ENCODE data around the gene CYP27C1. TPM values are rescaled to one million over a fixed set of nuclear protein-coding genes. Genes with fewer than 3 reads are reported as not detected.

Gene CYP27C1
- total RNA-seq, 2 donors from 2014 or later: 1.8 TPM; not detected in 1

DNA sequence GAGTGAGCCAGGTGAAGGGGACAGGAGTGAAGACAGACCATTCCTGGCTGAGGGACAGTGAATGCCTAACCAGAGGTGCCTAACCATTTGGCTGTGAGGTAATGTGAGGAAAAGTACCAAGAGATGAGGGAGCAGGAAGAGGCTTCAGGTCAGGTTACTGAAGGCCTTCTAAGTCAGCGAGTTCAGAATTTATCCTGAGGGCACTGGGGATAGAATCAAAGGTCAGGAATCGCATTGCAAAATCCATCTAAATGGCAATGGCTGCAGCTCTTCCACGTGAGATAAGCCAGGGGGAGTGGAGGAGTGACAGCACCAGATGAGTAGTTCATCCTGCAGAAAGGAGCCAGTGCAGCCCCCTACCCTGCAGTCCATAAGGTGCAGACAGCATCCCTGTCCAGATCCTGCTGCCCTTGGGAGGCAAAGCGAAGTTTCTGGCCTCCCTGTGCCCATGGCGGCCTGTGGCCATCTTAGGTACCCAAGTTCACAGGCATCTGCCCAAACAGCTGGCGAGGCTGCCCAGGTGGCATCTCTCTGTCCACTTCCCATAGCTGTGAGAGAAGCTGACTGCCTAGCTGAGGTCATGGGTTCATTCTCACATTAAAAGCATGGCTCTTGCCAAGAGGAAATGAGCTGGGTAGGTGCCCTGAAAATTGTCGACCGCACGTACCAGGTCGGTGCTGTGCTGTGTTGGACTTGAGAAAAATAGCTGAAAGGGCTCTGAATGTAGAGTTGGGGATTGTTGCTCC lies 49.5 kb downstream of the CYP27C1 start:
- Histone ChIP-seq H3K4me1 (replicated peaks) (no peaks in the 10 kb centered on the region), H3K27me3 (replicated peaks; ENCODE audit: insufficient read depth) (no peaks in the 10 kb centered on the region), H3K27ac (no peak overlapping the region), H3K9me3 (no peaks in the 10 kb centered on the region), H3K4me3 (no peak overlapping the region), H3K36me3 (no peaks in the 10 kb centered on the region)
- intact Hi-C loops (cut with DNase I): loop anchor here (5.0 kb wide), 1 partner anchor 103 kb away; no protein-coding TSS in a partner anchor
- no peak for DNase-seq (ENCODE audit: low spot score)
- TF ChIP-seq POLR2A (IDR thresholded peaks at IDR 0.05) (no peak), POLR2AphosphoS5 (IDR thresholded peaks at IDR 0.05) (no peak)
- TF ChIP-seq, protein P1, sequence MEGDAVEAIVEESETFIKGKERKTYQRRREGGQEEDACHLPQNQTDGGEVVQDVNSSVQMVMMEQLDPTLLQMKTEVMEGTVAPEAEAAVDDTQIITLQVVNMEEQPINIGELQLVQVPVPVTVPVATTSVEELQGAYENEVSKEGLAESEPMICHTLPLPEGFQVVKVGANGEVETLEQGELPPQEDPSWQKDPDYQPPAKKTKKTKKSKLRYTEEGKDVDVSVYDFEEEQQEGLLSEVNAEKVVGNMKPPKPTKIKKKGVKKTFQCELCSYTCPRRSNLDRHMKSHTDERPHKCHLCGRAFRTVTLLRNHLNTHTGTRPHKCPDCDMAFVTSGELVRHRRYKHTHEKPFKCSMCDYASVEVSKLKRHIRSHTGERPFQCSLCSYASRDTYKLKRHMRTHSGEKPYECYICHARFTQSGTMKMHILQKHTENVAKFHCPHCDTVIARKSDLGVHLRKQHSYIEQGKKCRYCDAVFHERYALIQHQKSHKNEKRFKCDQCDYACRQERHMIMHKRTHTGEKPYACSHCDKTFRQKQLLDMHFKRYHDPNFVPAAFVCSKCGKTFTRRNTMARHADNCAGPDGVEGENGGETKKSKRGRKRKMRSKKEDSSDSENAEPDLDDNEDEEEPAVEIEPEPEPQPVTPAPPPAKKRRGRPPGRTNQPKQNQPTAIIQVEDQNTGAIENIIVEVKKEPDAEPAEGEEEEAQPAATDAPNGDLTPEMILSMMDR (IDR thresholded peaks at IDR 0.05): no peak
- 88% methylated on average over 10 of the region's 10 CpGs for WGBS

DNA sequence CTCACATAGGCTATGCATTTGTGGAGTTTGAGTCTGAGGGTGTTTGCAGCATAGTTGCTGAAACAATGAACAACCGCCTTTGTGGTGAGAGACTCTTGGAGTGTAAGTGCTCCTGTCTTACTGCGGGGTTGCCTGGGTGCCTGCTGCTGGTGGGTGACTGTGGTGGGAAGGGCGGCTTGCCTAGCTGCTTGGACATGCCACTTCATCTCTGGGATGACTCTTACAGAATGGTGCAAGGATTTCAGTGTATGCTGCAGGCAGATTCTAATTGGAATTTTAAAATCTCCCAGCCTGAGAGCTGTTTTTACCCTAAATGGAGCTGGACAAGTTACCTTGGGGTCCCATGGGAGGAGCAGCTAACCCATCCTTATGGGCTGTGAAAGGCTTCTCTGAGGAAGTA lies 50.1 kb downstream of the CYP27C1 start:
- no peaks in the 10 kb centered on the region for H3K4me1 ChIP-seq (replicated peaks)
- no peaks in the 10 kb centered on the region for H3K36me3 ChIP-seq
- H3K9me3 ChIP-seq: no peaks in the 10 kb centered on the region
- no peak for DNase-seq (ENCODE audit: low spot score)
- 86% methylated on average over 3 of the region's 3 CpGs for WGBS
- no peak overlapping the region for H3K27ac ChIP-seq
- H3K4me3 ChIP-seq: no peak overlapping the region
- intact Hi-C loops (cut with DNase I): loop anchor here (5.0 kb wide), 1 partner anchor 103 kb away; no protein-coding TSS in a partner anchor
- no peaks in the 10 kb centered on the region for H3K27me3 ChIP-seq (replicated peaks; ENCODE audit: insufficient read depth)
- TF ChIP-seq, protein P1 (IDR thresholded peaks at IDR 0.05): no peak
- TF ChIP-seq POLR2A (IDR thresholded peaks at IDR 0.05): no peak
- TF ChIP-seq POLR2AphosphoS5 (IDR thresholded peaks at IDR 0.05): no peak

DNA sequence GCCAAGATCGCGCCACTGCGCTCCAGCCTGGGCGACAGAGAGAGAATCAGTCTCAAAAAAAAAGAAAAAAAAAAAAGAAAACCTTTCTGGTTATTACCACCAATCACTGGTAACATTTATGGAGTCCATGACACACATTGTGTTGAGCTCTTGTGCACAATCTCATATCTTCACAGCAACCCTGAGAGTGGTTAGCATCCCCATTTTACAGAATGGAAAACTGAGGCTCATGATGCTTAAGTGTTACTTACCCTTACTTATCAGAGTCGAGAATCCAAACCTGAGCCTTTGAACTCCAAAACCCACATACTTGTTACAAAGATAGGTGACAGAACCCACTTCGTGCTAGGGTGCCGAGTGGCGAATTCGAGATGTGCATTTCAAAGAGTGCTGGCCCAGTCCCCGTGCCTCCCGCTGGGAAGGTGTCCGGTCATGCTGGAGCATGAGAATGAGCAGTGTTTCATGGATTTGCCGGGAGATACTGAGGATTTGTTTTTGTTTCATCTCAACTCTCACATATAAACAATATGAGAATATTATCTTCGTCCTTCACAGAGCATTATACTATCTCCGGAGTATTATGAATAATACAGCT lies 50.9 kb downstream of the CYP27C1 start:
- DNase-seq (ENCODE audit: low spot score): no peak
- no peaks in the 10 kb centered on the region for H3K27me3 ChIP-seq (replicated peaks; ENCODE audit: insufficient read depth)
- TF ChIP-seq POLR2AphosphoS5 (IDR thresholded peaks at IDR 0.05): no peak
- no peak for TF ChIP-seq POLR2A (IDR thresholded peaks at IDR 0.05)
- TF ChIP-seq, protein P1 (IDR thresholded peaks at IDR 0.05): no peak
- no peak overlapping the region for H3K4me3 ChIP-seq
- intact Hi-C loops (cut with DNase I): no loop called here
- WGBS: 87% methylated on average over 15 of the region's 15 CpGs
- H3K9me3 ChIP-seq: no peaks in the 10 kb centered on the region
- H3K27ac ChIP-seq: no peak overlapping the region
- no peaks in the 10 kb centered on the region for H3K36me3 ChIP-seq
- H3K4me1 ChIP-seq (replicated peaks): no peaks in the 10 kb centered on the region

DNA sequence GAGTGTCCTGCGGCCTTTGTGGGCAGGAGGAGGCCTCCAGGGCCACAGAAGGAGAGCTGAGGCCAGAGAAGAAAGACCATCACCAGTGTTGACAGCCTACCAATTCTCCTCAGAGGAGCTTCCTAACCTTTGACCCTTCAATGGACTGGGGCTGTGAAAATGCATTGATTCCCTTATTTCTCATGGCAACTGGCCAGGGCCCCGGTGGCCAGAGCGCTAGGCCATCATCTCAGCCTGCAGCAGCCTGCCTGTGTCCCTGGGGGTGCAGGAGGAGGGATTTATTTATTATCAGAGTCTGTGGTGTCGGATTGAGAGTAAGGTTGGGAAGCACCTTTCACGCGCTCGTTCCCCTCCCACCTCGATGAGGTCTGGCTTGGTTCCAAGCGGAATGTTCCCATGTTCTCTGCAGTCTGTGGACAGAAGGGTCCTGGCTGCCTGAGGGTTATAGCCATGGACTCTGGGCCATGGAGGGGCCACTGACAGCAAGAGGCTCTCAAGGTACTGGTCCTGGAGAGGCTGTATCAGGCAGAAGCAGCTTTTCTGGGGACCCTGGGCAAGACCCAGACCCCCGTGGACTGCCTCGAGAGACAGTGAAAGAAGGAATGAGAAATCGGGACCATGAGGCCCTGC lies 53.8 kb downstream of the CYP27C1 start:
- Histone ChIP-seq H3K27me3 (replicated peaks; ENCODE audit: insufficient read depth) (no peaks in the 10 kb centered on the region), H3K27ac (no peak overlapping the region), H3K36me3 (no peaks in the 10 kb centered on the region), H3K4me3 (no peak overlapping the region), H3K9me3 (no peaks in the 10 kb centered on the region), H3K4me1 (replicated peaks) (no peaks in the 10 kb centered on the region)
- TF ChIP-seq, protein P1 (IDR thresholded peaks at IDR 0.05): no peak
- TF ChIP-seq POLR2AphosphoS5 (IDR thresholded peaks at IDR 0.05): no peak
- TF ChIP-seq POLR2A (IDR thresholded peaks at IDR 0.05): no peak
- WGBS: 72% methylated on average over 12 of the region's 12 CpGs
- intact Hi-C loops (cut with DNase I): no loop called here
- DNase-seq (ENCODE audit: low spot score): no peak
